B cell (primary cell): ENCODE results near the gene COL25A1. TPM values are rescaled to one million over a fixed set of nuclear protein-coding genes. Genes with fewer than 3 reads are reported as not detected.

Source experiments
- ATAC-seq: fragments of 200-7000 bp; cut with Tn5 transposase; one replicate; pipeline ENCODE4 v1.10.0; 2021; ENCODE audit warnings: low read depth, mild to moderate bottlenecking, moderate number of reproducible peaks, moderate library complexity
- CTCF ChIA-PET: fragments of 350-600 bp; sonication (Branson Sonifier 250); formaldehyde crosslinking; loops from one replicate; lab custom pipeline; 2021; ENCODE audit warnings: antibody characterized with exemption, inconsistent platforms; lab: Charles Lee
- POLR2A ChIA-PET: fragments of 350-600 bp; sonication (Branson Sonifier 250); formaldehyde crosslinking; loops from one replicate; lab custom pipeline; 2021; ENCODE audit warnings: antibody characterized with exemption; lab: Charles Lee
- DNase-seq: peaks from one replicate; pipeline ENCODE4 v3.0.0; 2013
- H2AFZ ChIP-seq: 2 replicates; pipeline ENCODE4 v1.6.1; 2012; ENCODE audit warnings: mild to moderate bottlenecking, low read depth, low read length; ENCODE audit not compliant: insufficient read depth, poor library complexity, severe bottlenecking
- H3K27ac ChIP-seq, 2 donors: 1 replicate in 1 of 2; 2 replicates in 1 of 2; pipeline ENCODE4 v1.5.1; 2012 to 2013; ENCODE audit warnings: low read length in 2 of 2, mild to moderate bottlenecking in 2 of 2, moderate library complexity in 1 of 2
- H3K27me3 ChIP-seq, 4 experiments: fragments of 200-600 bp in 1 of 4; sonication (generic) in 1 of 4; replicated peaks in 1 of 4; 1 replicate in 2 of 4; 2 replicates in 2 of 4; pipeline versions ENCODE4 v1.6.1 to v1.7.0; 2013 to 2016; ENCODE audit warnings: low read length in 3 of 4, mild to moderate bottlenecking in 2 of 4, mixed read lengths in 1 of 4, moderate library complexity in 1 of 4; ENCODE audit not compliant: insufficient read depth in 4 of 4, control insufficient read depth in 3 of 4; ENCODE audit errors: control extremely low read depth in 1 of 4
- H3K36me3 ChIP-seq, 2 experiments: replicated peaks in 1 of 2; 1 replicate in 1 of 2; 2 replicates in 1 of 2; pipeline versions ENCODE4 v1.6.1 to v1.7.1; 2013; ENCODE audit warnings: low read length in 1 of 2; ENCODE audit not compliant: insufficient read depth in 2 of 2, control insufficient read depth in 1 of 2; ENCODE audit errors: control extremely low read depth in 1 of 2, extremely low read depth in 1 of 2
- H3K4me1 ChIP-seq, 2 donors: fragments of 200-600 bp in 1 of 2; sonication (generic) in 1 of 2; 1 replicate in 1 of 2; 2 replicates in 1 of 2; pipeline versions ENCODE4 v1.5.1 to v1.6.1; 2013 to 2017; ENCODE audit warnings: low read length in 2 of 2; ENCODE audit not compliant: control insufficient read depth in 2 of 2, insufficient read depth in 2 of 2
- H3K4me2 ChIP-seq: replicated peaks from 2 replicates; pipeline ENCODE3; 2012; ENCODE audit warnings: mild to moderate bottlenecking, low read depth, low read length; ENCODE audit not compliant: poor library complexity, severe bottlenecking
- H3K4me3 ChIP-seq, 5 experiments: fragments of 200-600 bp in 1 of 5; sonication (generic) in 1 of 5; 1 replicate in 3 of 5; 2 replicates in 2 of 5; pipeline versions ENCODE4 v1.5.1 to v1.7.0; 2011 to 2016; ENCODE audit warnings: low read length in 4 of 5, mild to moderate bottlenecking in 4 of 5, low read depth in 2 of 5, control low read depth in 1 of 5, moderate library complexity in 1 of 5; ENCODE audit not compliant: insufficient read depth in 1 of 5; ENCODE audit errors: control extremely low read depth in 1 of 5, extremely low read depth in 1 of 5
- H3K79me2 ChIP-seq: fragments of 200-600 bp; sonication (generic); one replicate; pipeline ENCODE4 v1.6.0; 2016; ENCODE audit warnings: low read length; ENCODE audit not compliant: control insufficient read depth, insufficient read depth
- H3K9ac ChIP-seq: fragments of 200-600 bp; sonication (generic); 2 replicates; pipeline ENCODE4 v1.6.1; 2017; ENCODE audit warnings: mild to moderate bottlenecking, low read length, moderate library complexity
- H3K9me3 ChIP-seq, 3 donors: one replicate each; pipeline versions ENCODE4 v1.6.1 to v1.7.1; 2013; ENCODE audit warnings: low read length in 2 of 3; ENCODE audit not compliant: control insufficient read depth in 2 of 3, insufficient read depth in 1 of 3; ENCODE audit errors: control extremely low read depth in 1 of 3
- H4K20me1 ChIP-seq: 2 replicates; pipeline ENCODE4 v1.6.0; 2012; ENCODE audit warnings: mild to moderate bottlenecking, low read length; ENCODE audit not compliant: insufficient read depth, control insufficient read depth, poor library complexity, severe bottlenecking
- H3K27ac Mint-ChIP-seq: one replicate; pipeline ENCODE4 v1.8.0; 2021; ENCODE audit warnings: mixed read lengths
- H3K27me3 Mint-ChIP-seq: one replicate; pipeline ENCODE4 v1.8.0; 2021; ENCODE audit warnings: mixed read lengths
- H3K4me1 Mint-ChIP-seq: one replicate; pipeline ENCODE4 v1.8.0; 2021; ENCODE audit warnings: mixed read lengths
- H3K4me3 Mint-ChIP-seq: one replicate; pipeline ENCODE4 v1.8.0; 2021; ENCODE audit warnings: mixed read lengths
- H3K9me3 Mint-ChIP-seq: one replicate; pipeline ENCODE4 v1.8.0; 2022; ENCODE audit warnings: mixed read lengths; ENCODE audit not compliant: insufficient read depth
- CTCF ChIP-seq: fragments of 200-600 bp; IDR thresholded peaks from one replicate; pipeline ENCODE4 v1.8.0; 2022; ENCODE audit warnings: antibody characterized with exemption, mild to moderate bottlenecking
- EZH2 ChIP-seq: IDR thresholded peaks from 2 replicates; pipeline ENCODE4 v1.6.1; 2012; ENCODE audit warnings: borderline replicate concordance, low read depth, mild to moderate bottlenecking, moderate library complexity, low read length; ENCODE audit not compliant: insufficient read depth, poor library complexity, severe bottlenecking
- WGBS: methylation state at CpG from one replicate; pipeline ENCODE4 v1.1.5; 2013; ENCODE audit warnings: missing lambda C conversion rate; ENCODE audit not compliant: insufficient coverage; 5-methylcytosine and 5-hydroxymethylcytosine counted together
- intact Hi-C: fragments of 100-400 bp; cut with micrococcal nuclease; formaldehyde crosslinking; loops from one replicate; pipeline ENCODE4 v1.10.0; 2022
- polyA plus RNA-seq: library from polyadenylated mRNA; depleted of rRNA; stranded (reverse); fragments of >200 nt; gene quantifications from 2 replicates; pipeline ENCODE4 v1.2.3, GENCODE V29; 2012
- total RNA-seq, 2 donors: library from RNA; stranded (reverse); fragments of 120-200 nt in 1 of 2; gene quantifications; 1 replicate in 1 of 2; 2 replicates in 1 of 2; pipeline versions ENCODE4 v1.2.3 to v1.2.4, GENCODE V29; 2013 to 2022

The COL25A1 gene
- total and polyA plus RNA-seq, 2 donors (not counting 1 experiment from before 2014, with no cell fraction given): not detected

- no peaks in the 10 kb centered on the region for H3K9me3 ChIP-seq
- no peaks in the 10 kb centered on the region for H3K36me3 ChIP-seq
- Mint-ChIP-seq H3K4me1 (peaks cover 1% of the 10 kb centered on the region), H3K27ac (no peak overlapping the region), H3K4me3 (no peak overlapping the region), H3K27me3 (no peaks in the 10 kb centered on the region), H3K9me3 (no peaks in the 10 kb centered on the region)
- no peak overlapping the region for H3K27ac ChIP-seq
- ChIA-PET CTCF (interaction anchor here (1.0 kb wide), 1 partner anchor 16 kb away, joined by 3 read pairs; no protein-coding TSS in a partner anchor), POLR2A (no interaction called here)
- no peak overlapping the region for H3K4me2 ChIP-seq
- H3K27me3 ChIP-seq: no peaks in the 10 kb centered on the region
- H4K20me1 ChIP-seq: no peaks in the 10 kb centered on the region
- H2AFZ ChIP-seq: no peak overlapping the region
- no peak overlapping the region for H3K9ac ChIP-seq
- no peak for DNase-seq
- ATAC-seq: no peak
- WGBS: no CpG with 5 or more reads among the region's 2 CpGs
- H3K4me3 ChIP-seq: no peak overlapping the region
- intact Hi-C loops: no loop called here
- H3K79me2 ChIP-seq: no peaks in the 10 kb centered on the region
- H3K4me1 ChIP-seq: no peaks in the 10 kb centered on the region
- TF ChIP-seq CTCF: no peak
- TF ChIP-seq EZH2: no peak
Observed at GRCh38 chr4:109051054-109051453, 251.4 kb downstream of the COL25A1 start.

- Histone ChIP-seq H3K9me3 (no peaks in the 10 kb centered on the region), H3K4me2 (no peak overlapping the region), H4K20me1 (no peaks in the 10 kb centered on the region), H3K4me1 (no peaks in the 10 kb centered on the region), H3K27me3 (no peaks in the 10 kb centered on the region), H3K79me2 (no peaks in the 10 kb centered on the region), H3K27ac (no peak overlapping the region), H3K4me3 (no peak overlapping the region), H3K9ac (no peak overlapping the region), H3K36me3 (no peaks in the 10 kb centered on the region), H2AFZ (no peak overlapping the region)
- intact Hi-C loops: no loop called here
- CTCF ChIA-PET: interaction anchor here (0.5 kb wide), 1 partner anchor 9 kb away, joined by 3 read pairs; no protein-coding TSS in a partner anchor
- no peak overlapping the region for H3K27ac Mint-ChIP-seq
- ATAC-seq (no peak), DNase-seq (no peak)
- H3K4me1 Mint-ChIP-seq: peaks cover 1% of the 10 kb centered on the region
- WGBS: no CpG with 5 or more reads among the region's 3 CpGs
- TF ChIP-seq CTCF (no peak), EZH2 (no peak)
- no peak overlapping the region for H3K4me3 Mint-ChIP-seq
- no peaks in the 10 kb centered on the region for H3K9me3 Mint-ChIP-seq
- POLR2A ChIA-PET: no interaction called here
- H3K27me3 Mint-ChIP-seq: no peaks in the 10 kb centered on the region
Observed at GRCh38 chr4:109049926-109050325, 252.5 kb downstream of the COL25A1 start.
